H1 (cell line): Measurements from ENCODE around the gene KIAA0930. TPM values are rescaled to one million over a fixed set of nuclear protein-coding genes. Genes with fewer than 3 reads are reported as not detected.

Source experiments
- CTCF ChIA-PET: fragments of 300-600 bp; sonication (Branson Sonifier 250); formaldehyde crosslinking; loops from one replicate; lab custom pipeline; 2021; ENCODE audit not compliant: partially characterized antibody; lab: Charles Lee
- POLR2A ChIA-PET: fragments of 300-600 bp; sonication (Branson Sonifier 250); formaldehyde crosslinking; loops from one replicate; lab custom pipeline; 2021; ENCODE audit warnings: inconsistent platforms; ENCODE audit not compliant: partially characterized antibody; lab: Charles Lee
- DNase-seq, 2 experiments: peaks; one replicate each; pipeline versions ENCODE4 v3.0.0 to v3.0.0-alpha.2; 2010 to 2022; ENCODE audit warnings: low spot score in 2 of 2, low read depth in 1 of 2, mixed read lengths in 1 of 2
- FAIRE-seq: peaks from 2 replicates; lab custom pipeline; 2011; peaks lifted over from hg19 to GRCh38; lab: Jason Lieb, UNC
- H2AFZ ChIP-seq: 2 replicates; pipeline ENCODE4 v1.8.1; 2012; ENCODE audit warnings: low read length, inconsistent platforms
- H2AK5ac ChIP-seq: 2 replicates; pipeline ENCODE4 v1.6.1; 2013; ENCODE audit warnings: low read depth, low read length
- H2BK120ac ChIP-seq: replicated peaks from 2 replicates; pipeline ENCODE3; 2013; ENCODE audit warnings: low read depth, low read length, inconsistent platforms
- H2BK12ac ChIP-seq: 2 replicates; pipeline ENCODE4 v1.6.1; 2013; ENCODE audit warnings: low read depth, low read length
- H2BK15ac ChIP-seq: 2 replicates; pipeline ENCODE4 v1.6.1; 2013; ENCODE audit warnings: low read length
- H2BK20ac ChIP-seq: 2 replicates; pipeline ENCODE4 v1.6.1; 2013; ENCODE audit warnings: low read length
- H2BK5ac ChIP-seq: 2 replicates; pipeline ENCODE4 v1.6.1; 2013; ENCODE audit warnings: low read depth, low read length
- H3K14ac ChIP-seq: 2 replicates; pipeline ENCODE4 v1.6.1; 2013; ENCODE audit warnings: inconsistent platforms; ENCODE audit not compliant: insufficient read length
- H3K18ac ChIP-seq: 2 replicates; pipeline ENCODE4 v1.6.1; 2013; ENCODE audit warnings: low read length; ENCODE audit errors: extremely low read depth
- H3K23ac ChIP-seq: 2 replicates; pipeline ENCODE4 v1.6.1; 2013; ENCODE audit warnings: inconsistent platforms; ENCODE audit not compliant: insufficient read length
- H3K23me2 ChIP-seq: 2 replicates; pipeline ENCODE4 v1.6.1; 2013; ENCODE audit warnings: low read depth, low read length
- H3K27ac ChIP-seq: 2 replicates; pipeline ENCODE4 v1.6.1; 2011; ENCODE audit warnings: low read depth, low read length, inconsistent platforms
- H3K27me3 ChIP-seq, 4 experiments: replicated peaks in 1 of 4; 1 replicate in 1 of 4; 2 replicates in 3 of 4; pipeline versions ENCODE4 v1.6.1 to v1.8.1; 2011 to 2013; ENCODE audit warnings: low read length in 3 of 4, mild to moderate bottlenecking in 3 of 4, inconsistent platforms in 2 of 4, mixed read lengths in 2 of 4, moderate library complexity in 1 of 4; ENCODE audit not compliant: control insufficient read depth in 3 of 4, insufficient read depth in 3 of 4; ENCODE audit errors: extremely low read depth in 1 of 4
- H3K36me3 ChIP-seq, 4 experiments: 2 replicates each; pipeline versions ENCODE4 v1.6.1 to v1.8.1; 2011 to 2013; ENCODE audit warnings: mild to moderate bottlenecking in 4 of 4, low read length in 3 of 4, moderate library complexity in 2 of 4, control low read depth in 1 of 4, inconsistent platforms in 1 of 4; ENCODE audit not compliant: insufficient read depth in 4 of 4, control insufficient read depth in 2 of 4
- H3K4ac ChIP-seq: replicated peaks from 2 replicates; pipeline ENCODE3; 2013; ENCODE audit warnings: low read length, low read depth, mixed read lengths, inconsistent platforms; ENCODE audit not compliant: insufficient read length
- H3K4me1 ChIP-seq, 4 experiments: replicated peaks in 1 of 4; 1 replicate in 1 of 4; 2 replicates in 3 of 4; pipeline versions ENCODE4 v1.6.1 to v1.8.1; 2011 to 2013; ENCODE audit warnings: low read length in 3 of 4, inconsistent platforms in 2 of 4, mixed read lengths in 1 of 4; ENCODE audit not compliant: insufficient read depth in 4 of 4, control insufficient read depth in 3 of 4
- H3K4me2 ChIP-seq, 2 experiments: 2 replicates each; pipeline versions ENCODE4 v1.6.1 to v1.8.1; 2011 to 2013; ENCODE audit warnings: low read depth in 2 of 2, low read length in 2 of 2, control low read depth in 1 of 2, inconsistent platforms in 1 of 2, mild to moderate bottlenecking in 1 of 2; ENCODE audit not compliant: insufficient read depth in 1 of 2
- H3K4me3 ChIP-seq, 4 experiments: fragments of 200-600, 300-600 bp in 1 of 4; sonication (generic), shearing (Covaris generic), sonication (Bioruptor Twin) in 1 of 4; 2 replicates each; pipeline versions ENCODE4 v1.5.1 to v1.8.1; 2011 to 2016; ENCODE audit warnings: low read length in 4 of 4, low read depth in 3 of 4, control low read depth in 2 of 4, inconsistent platforms in 2 of 4, mild to moderate bottlenecking in 2 of 4, mixed read lengths in 1 of 4, moderate library complexity in 1 of 4; ENCODE audit not compliant: insufficient read depth in 2 of 4; ENCODE audit errors: extremely low read depth in 1 of 4
- H3K56ac ChIP-seq: replicated peaks from 2 replicates; pipeline ENCODE3; 2013; ENCODE audit warnings: low read depth, mild to moderate bottlenecking, mixed read lengths, low read length, inconsistent platforms; ENCODE audit not compliant: insufficient read length
- H3K79me1 ChIP-seq: 2 replicates; pipeline ENCODE4 v1.6.1; 2013; ENCODE audit warnings: low read depth, low read length, control low read depth
- H3K79me2 ChIP-seq, 2 experiments: 2 replicates each; pipeline versions ENCODE4 v1.6.1 to v1.8.1; 2012 to 2013; ENCODE audit warnings: low read length in 2 of 2, mild to moderate bottlenecking in 2 of 2, inconsistent platforms in 1 of 2; ENCODE audit not compliant: insufficient read depth in 2 of 2, control insufficient read depth in 1 of 2
- H3K9ac ChIP-seq, 4 experiments: replicated peaks in 1 of 4; 1 replicate in 1 of 4; 2 replicates in 3 of 4; pipeline versions ENCODE4 v1.6.1 to v1.8.1; 2011 to 2013; ENCODE audit warnings: low read depth in 3 of 4, low read length in 3 of 4, control low read depth in 2 of 4, mild to moderate bottlenecking in 2 of 4, moderate library complexity in 2 of 4, inconsistent platforms in 1 of 4; ENCODE audit errors: extremely low read depth in 1 of 4
- H3K9me3 ChIP-seq, 2 experiments: 2 replicates each; pipeline versions ENCODE4 v1.6.1 to v1.8.1; 2012 to 2013; ENCODE audit warnings: mild to moderate bottlenecking in 2 of 2, moderate library complexity in 2 of 2, control low read depth in 1 of 2, inconsistent platforms in 1 of 2, low read depth in 1 of 2, low read length in 1 of 2, mixed read lengths in 1 of 2; ENCODE audit not compliant: insufficient read depth in 2 of 2
- H4K20me1 ChIP-seq, 2 experiments: replicated peaks in 1 of 2; 2 replicates each; pipeline versions ENCODE3 to v1.8.1; 2011 to 2013; ENCODE audit warnings: inconsistent platforms in 2 of 2, low read length in 2 of 2, mild to moderate bottlenecking in 1 of 2; ENCODE audit not compliant: insufficient read depth in 2 of 2, control insufficient read depth in 1 of 2
- H4K5ac ChIP-seq: 2 replicates; pipeline ENCODE4 v1.6.1; 2013; ENCODE audit warnings: low read length, low read depth, mixed read lengths, inconsistent platforms; ENCODE audit not compliant: insufficient read length
- H4K8ac ChIP-seq: 2 replicates; pipeline ENCODE4 v1.8.0; 2013; ENCODE audit warnings: mild to moderate bottlenecking, moderate library complexity, low read length, inconsistent platforms; ENCODE audit not compliant: insufficient read depth; ENCODE audit errors: extremely low read depth
- H4K91ac ChIP-seq: replicated peaks from 2 replicates; pipeline ENCODE3; 2013; ENCODE audit warnings: low read length, mixed read lengths, inconsistent platforms; ENCODE audit not compliant: insufficient read length
- ATF2 ChIP-seq: IDR thresholded peaks from 2 replicates; pipeline ENCODE4 v1.6.1; 2012; ENCODE audit warnings: low read length, inconsistent platforms
- FOSL1 ChIP-seq: IDR thresholded peaks from 2 replicates; pipeline ENCODE4 v1.6.1; 2011; ENCODE audit warnings: mild to moderate bottlenecking, low read depth, low read length, moderate library complexity; ENCODE audit not compliant: insufficient read depth
- KDM4A ChIP-seq: IDR thresholded peaks from one replicate; pipeline ENCODE4 v1.7.1; 2012; ENCODE audit warnings: low read depth, mild to moderate bottlenecking, moderate library complexity, low read length, inconsistent platforms; ENCODE audit not compliant: severe bottlenecking
- PHF8 ChIP-seq: fragments of 200-600 bp; sonication (generic); conservative IDR thresholded peaks from 2 replicates; pipeline ENCODE4 v1.7.1; 2012; ENCODE audit warnings: low read depth, mild to moderate bottlenecking, inconsistent platforms, low read length, moderate library complexity
- POU5F1 ChIP-seq: IDR thresholded peaks from 2 replicates; pipeline ENCODE4 v1.6.1; 2011; ENCODE audit warnings: low read depth, mild to moderate bottlenecking, low read length, moderate library complexity
- RFX5 ChIP-seq: IDR thresholded peaks from 2 replicates; pipeline ENCODE4 v1.6.1; 2011; ENCODE audit warnings: low read depth, low read length, improper control_type of control experiment, borderline replicate concordance
- SIN3A ChIP-seq, 2 experiments: IDR thresholded peaks in 1 of 2; conservative IDR thresholded peaks in 1 of 2; 2 replicates each; pipeline ENCODE4 v1.6.1; 2011 to 2012; ENCODE audit warnings: low read length in 2 of 2, improper control_type of control experiment in 1 of 2, low read depth in 1 of 2, mild to moderate bottlenecking in 1 of 2
- SIX5 ChIP-seq: IDR thresholded peaks from 2 replicates; pipeline ENCODE4 v1.6.1; 2011; ENCODE audit warnings: mild to moderate bottlenecking, low read depth, low read length
- WGBS, 2 experiments: shearing (Covaris generic) in 1 of 2; methylation state at CpG; one replicate each; pipeline versions ENCODE4 v1.1.6 to v1.1.7; 2013 to 2015; ENCODE audit warnings: low lambda C conversion rate in 2 of 2, mixed read lengths in 2 of 2, inconsistent platforms in 1 of 2, low coverage in 1 of 2, missing lambda C conversion rate in 1 of 2; ENCODE audit not compliant: insufficient replicate concordance in 2 of 2, insufficient coverage in 1 of 2, insufficient read length in 1 of 2; ENCODE audit errors: extremely low coverage in 1 of 2, missing lambda C conversion rate in 1 of 2; 5-methylcytosine and 5-hydroxymethylcytosine counted together
- polyA plus RNA-seq, 7 experiments: library from polyadenylated mRNA; depleted of rRNA in 3 of 7; stranded (reverse) in 5 of 7; unstranded in 2 of 7; fragments of >200 nt in 5 of 7; fragments of 200-250 nt in 2 of 7; gene quantifications; 1 replicate in 5 of 7; 2 replicates in 1 of 7; 4 replicates in 1 of 7; pipeline versions ENCODE4 v1.2.1 to v1.2.3, GENCODE V29; 2011 to 2013; ENCODE audit warnings: missing spikeins in 2 of 7, mixed read lengths in 2 of 7
- total RNA-seq: library from RNA; stranded (reverse); fragmentation: NEBNext Ultra II Directional; extraction: Animal tissue kit (Norgen Biotek cat#: 25700); gene quantifications from 2 replicates; pipeline ENCODE4 v1.2.1, GENCODE V29; 2021
- TF ChIP-seq, protein P1 (sequence below): IDR thresholded peaks from 2 replicates; pipeline ENCODE4 v1.6.1; 2012; ENCODE audit warnings: inconsistent platforms
- TF ChIP-seq, protein P2 (sequence below): IDR thresholded peaks from 2 replicates; pipeline ENCODE4 v1.6.1; 2011; ENCODE audit warnings: low read length, improper control_type of control experiment

The KIAA0930 gene
- total and polyA plus RNA-seq, 2 of the 8 experiments (the other 6 are each of a cell fraction or from before 2014, with no cell fraction given) = 61.9 to 66.1 TPM

GRCh38 chr22:45210174-45210573 is 30.5 kb downstream of the KIAA0930 start:
- H3K9ac ChIP-seq = no peak overlapping the region
- 80% methylated on average over 7 of the region's 7 CpGs; no CpG with 5 or more reads in 1 of the 2 experiments for WGBS, 2 experiments
- FAIRE-seq = no peak
- no peaks in the 10 kb centered on the region for H3K23me2 ChIP-seq
- ChIA-PET POLR2A (interaction anchor here (1.0 kb wide), 1 partner anchor 101 kb away, joined by 3 read pairs; no protein-coding TSS in a partner anchor), CTCF (interaction anchor here (0.6 to 4.4 kb wide), 13 partner anchors 8 to 283 kb away, joined by 3 to 25 read pairs (median 6); no protein-coding TSS in a partner anchor)
- no peak overlapping the region for H4K91ac ChIP-seq
- no peak overlapping the region for H3K4ac ChIP-seq
- no peak overlapping the region for H4K5ac ChIP-seq
- H3K79me2 ChIP-seq = peaks cover 0 to 7% of the 10 kb centered on the region in 2 experiments; a peak in 2 of 4 replicates
- no peak overlapping the region for H2BK5ac ChIP-seq
- no peaks in the 10 kb centered on the region for H3K9me3 ChIP-seq
- H3K4me1 ChIP-seq = peaks cover 0 to 19% (median 8%) of the 10 kb centered on the region in 4 experiments; a peak in 6 of 7 replicates
- H3K36me3 ChIP-seq = no peaks in the 10 kb centered on the region
- H3K27me3 ChIP-seq = no peaks in the 10 kb centered on the region
- no peak overlapping the region for H2BK12ac ChIP-seq
- no peak overlapping the region for H2AFZ ChIP-seq
- no peak overlapping the region for H3K56ac ChIP-seq
- no peak overlapping the region for H2BK120ac ChIP-seq
- no peak overlapping the region for H4K8ac ChIP-seq
- no peak overlapping the region for H2BK20ac ChIP-seq
- no peak overlapping the region for H3K4me2 ChIP-seq
- peaks cover 8% of the 10 kb centered on the region for H3K79me1 ChIP-seq
- H3K23ac ChIP-seq = no peak overlapping the region
- H3K14ac ChIP-seq = no peak overlapping the region
- H2AK5ac ChIP-seq = no peak overlapping the region
- H4K20me1 ChIP-seq = peaks cover 4 to 21% of the 10 kb centered on the region in 2 experiments
- no peak overlapping the region for H3K27ac ChIP-seq
- H3K4me3 ChIP-seq = no peak overlapping the region
- no peak overlapping the region for H3K18ac ChIP-seq
- DNase-seq = no peak
- H2BK15ac ChIP-seq = no peak overlapping the region
- no peak for TF ChIP-seq SIX5
- no peak for TF ChIP-seq SIN3A (conservative IDR thresholded peaks at IDR 0.05 in 1 of 2, IDR thresholded peaks at IDR 0.05 in 1 of 2; ENCODE audit: low read depth in 1 of 2, low read length in 2 of 2)
- TF ChIP-seq RFX5 = no peak
- no peak for TF ChIP-seq POU5F1
- TF ChIP-seq PHF8 = no peak
- TF ChIP-seq KDM4A = no peak
- TF ChIP-seq ATF2 = no peak
- TF ChIP-seq, protein P1, sequence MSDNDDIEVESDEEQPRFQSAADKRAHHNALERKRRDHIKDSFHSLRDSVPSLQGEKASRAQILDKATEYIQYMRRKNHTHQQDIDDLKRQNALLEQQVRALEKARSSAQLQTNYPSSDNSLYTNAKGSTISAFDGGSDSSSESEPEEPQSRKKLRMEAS = no peak
- TF ChIP-seq FOSL1 = no peak
- TF ChIP-seq, protein P2, sequence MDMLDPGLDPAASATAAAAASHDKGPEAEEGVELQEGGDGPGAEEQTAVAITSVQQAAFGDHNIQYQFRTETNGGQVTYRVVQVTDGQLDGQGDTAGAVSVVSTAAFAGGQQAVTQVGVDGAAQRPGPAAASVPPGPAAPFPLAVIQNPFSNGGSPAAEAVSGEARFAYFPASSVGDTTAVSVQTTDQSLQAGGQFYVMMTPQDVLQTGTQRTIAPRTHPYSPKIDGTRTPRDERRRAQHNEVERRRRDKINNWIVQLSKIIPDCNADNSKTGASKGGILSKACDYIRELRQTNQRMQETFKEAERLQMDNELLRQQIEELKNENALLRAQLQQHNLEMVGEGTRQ = no peak
